Osteocyte (in vitro differentiated cells): ENCODE data around the gene RASAL1. TPM values are rescaled to one million over a fixed set of nuclear protein-coding genes. Genes with fewer than 3 reads are reported as not detected.
"Not testable (repeated sequence)": the region's sequence is repeated elsewhere in the genome, so short reads cannot be mapped to it uniquely, and the experiment has no call there.

Source experiments
- DNase-seq: peaks from one replicate; pipeline ENCODE4 v3.0.0; 2021; ENCODE audit warnings: mixed read lengths; ENCODE audit not compliant: unreplicated experiment; ENCODE audit errors: extremely low spot score
- H3K27ac Mint-ChIP-seq: one replicate; pipeline ENCODE4 v1.8.0; 2021; ENCODE audit warnings: mild to moderate bottlenecking, mixed read lengths; ENCODE audit not compliant: unreplicated experiment
- H3K27me3 Mint-ChIP-seq: one replicate; pipeline ENCODE4 v1.8.0; 2021; ENCODE audit warnings: mixed read lengths; ENCODE audit not compliant: unreplicated experiment
- H3K36me3 Mint-ChIP-seq: one replicate; pipeline ENCODE4 v1.8.0; 2021; ENCODE audit warnings: mixed read lengths; ENCODE audit not compliant: unreplicated experiment
- H3K4me1 Mint-ChIP-seq: one replicate; pipeline ENCODE4 v1.8.0; 2021; ENCODE audit warnings: mixed read lengths; ENCODE audit not compliant: unreplicated experiment
- H3K4me3 Mint-ChIP-seq: one replicate; pipeline ENCODE4 v1.8.0; 2021; ENCODE audit warnings: mild to moderate bottlenecking, moderate library complexity, mixed read lengths; ENCODE audit not compliant: unreplicated experiment
- H3K9me3 Mint-ChIP-seq: one replicate; pipeline ENCODE4 v1.8.0; 2021; ENCODE audit warnings: mixed read lengths; ENCODE audit not compliant: unreplicated experiment
- total RNA-seq: library from RNA; stranded (reverse); gene quantifications from 2 replicates; pipeline ENCODE4 v1.2.1, GENCODE V29; 2021
- TF ChIP-seq, protein P1 (sequence below): fragments of 200-600 bp; sonication (generic); IDR thresholded peaks from 2 replicates; pipeline ENCODE4 v1.5.0; 2021; ENCODE audit warnings: antibody characterized with exemption, mild to moderate bottlenecking, moderate library complexity

Gene RASAL1
- total RNA-seq, 1 donor from 2014 or later, result not detected

DNA sequence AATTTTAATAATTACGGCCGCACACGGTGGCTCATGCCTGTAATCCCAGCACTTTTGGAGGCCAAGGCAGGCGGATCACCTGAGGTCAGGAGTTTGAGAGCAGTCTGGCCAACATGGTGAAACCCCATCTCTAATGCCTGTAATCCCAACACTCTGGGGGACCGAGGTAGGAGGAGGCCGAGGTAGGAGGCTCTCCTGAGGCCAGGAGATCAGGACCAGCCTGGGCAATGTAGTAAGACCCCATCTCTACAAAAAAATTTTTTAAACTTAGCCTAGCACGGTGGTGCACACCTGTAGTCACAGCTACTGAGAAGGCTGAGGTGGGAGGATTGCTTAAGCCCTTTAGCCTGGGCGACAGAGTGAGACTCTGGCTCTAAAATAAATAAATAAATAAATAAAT is 8.4 kb upstream of the RASAL1 start:
- no peak overlapping the region for H3K27ac Mint-ChIP-seq
- H3K4me3 Mint-ChIP-seq, result no peak overlapping the region
- TF ChIP-seq, protein P1, sequence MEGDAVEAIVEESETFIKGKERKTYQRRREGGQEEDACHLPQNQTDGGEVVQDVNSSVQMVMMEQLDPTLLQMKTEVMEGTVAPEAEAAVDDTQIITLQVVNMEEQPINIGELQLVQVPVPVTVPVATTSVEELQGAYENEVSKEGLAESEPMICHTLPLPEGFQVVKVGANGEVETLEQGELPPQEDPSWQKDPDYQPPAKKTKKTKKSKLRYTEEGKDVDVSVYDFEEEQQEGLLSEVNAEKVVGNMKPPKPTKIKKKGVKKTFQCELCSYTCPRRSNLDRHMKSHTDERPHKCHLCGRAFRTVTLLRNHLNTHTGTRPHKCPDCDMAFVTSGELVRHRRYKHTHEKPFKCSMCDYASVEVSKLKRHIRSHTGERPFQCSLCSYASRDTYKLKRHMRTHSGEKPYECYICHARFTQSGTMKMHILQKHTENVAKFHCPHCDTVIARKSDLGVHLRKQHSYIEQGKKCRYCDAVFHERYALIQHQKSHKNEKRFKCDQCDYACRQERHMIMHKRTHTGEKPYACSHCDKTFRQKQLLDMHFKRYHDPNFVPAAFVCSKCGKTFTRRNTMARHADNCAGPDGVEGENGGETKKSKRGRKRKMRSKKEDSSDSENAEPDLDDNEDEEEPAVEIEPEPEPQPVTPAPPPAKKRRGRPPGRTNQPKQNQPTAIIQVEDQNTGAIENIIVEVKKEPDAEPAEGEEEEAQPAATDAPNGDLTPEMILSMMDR, result no peak
- DNase-seq, result no peak
- H3K27me3 Mint-ChIP-seq, result peaks cover 15% of the 10 kb centered on the region
- H3K9me3 Mint-ChIP-seq, result peaks cover 5% of the 10 kb centered on the region
- no peaks in the 10 kb centered on the region for H3K36me3 Mint-ChIP-seq
- no peaks in the 10 kb centered on the region for H3K4me1 Mint-ChIP-seq

GRCh38 chr12:113142886-113143332 is 7.3 kb upstream of the RASAL1 start:
- Mint-ChIP-seq H3K4me1 (no peaks in the 10 kb centered on the region), H3K27me3 (peaks cover 14% of the 10 kb centered on the region), H3K36me3 (no peaks in the 10 kb centered on the region), H3K4me3 (no peak overlapping the region), H3K9me3 (peaks cover 5% of the 10 kb centered on the region), H3K27ac (no peak overlapping the region)
- TF ChIP-seq, protein P1, result no peak
- DNase-seq, result no peak

DNA sequence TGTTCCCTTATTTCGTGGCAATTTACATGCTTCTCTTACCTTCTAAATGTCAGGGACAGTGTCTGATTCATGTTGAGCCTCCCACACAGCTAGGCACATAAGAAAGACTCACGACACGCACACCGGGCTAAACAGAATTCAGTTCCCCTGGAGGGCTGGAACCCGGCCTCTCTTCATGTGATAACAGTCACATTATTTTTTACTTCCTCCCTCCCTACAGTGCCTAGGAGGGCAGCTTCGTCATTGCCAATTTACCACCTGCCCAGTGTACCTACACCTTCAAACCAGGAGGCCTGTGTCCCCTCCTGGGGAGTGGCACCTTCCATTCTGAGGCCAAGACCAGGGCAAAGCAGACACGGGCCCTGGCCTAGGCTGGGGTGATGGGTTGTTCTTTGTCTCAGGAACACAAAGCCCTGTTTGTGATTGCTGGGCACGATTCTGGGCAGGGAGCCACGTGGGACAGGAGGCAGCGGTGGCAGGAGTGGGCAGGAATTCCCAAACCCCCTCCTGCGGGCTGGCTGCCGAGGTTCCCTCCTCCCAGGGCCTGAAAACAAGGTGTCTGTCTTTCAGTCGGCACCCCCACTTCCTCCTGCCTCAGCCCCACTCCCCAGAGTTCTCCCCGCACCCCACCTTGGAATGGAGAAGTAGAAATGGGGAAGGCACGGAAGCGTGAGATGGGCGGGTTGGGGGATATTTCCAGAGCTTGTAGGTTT is 6.8 kb upstream of the RASAL1 start:
- Mint-ChIP-seq H3K4me3 (no peak overlapping the region), H3K9me3 (peaks cover 3% of the 10 kb centered on the region), H3K27ac (no peak overlapping the region), H3K27me3 (peaks cover 10% of the 10 kb centered on the region), H3K36me3 (no peaks in the 10 kb centered on the region), H3K4me1 (no peaks in the 10 kb centered on the region)
- TF ChIP-seq, protein P1, result no peak
- no peak for DNase-seq

GRCh38 chr12:113141716-113142115 is 6.2 kb upstream of the RASAL1 start:
- not testable (repeated sequence) for H3K4me3 Mint-ChIP-seq, H3K27me3 Mint-ChIP-seq, H3K9me3 Mint-ChIP-seq, H3K4me1 Mint-ChIP-seq, H3K27ac Mint-ChIP-seq, H3K36me3 Mint-ChIP-seq, DNase-seq

DNA sequence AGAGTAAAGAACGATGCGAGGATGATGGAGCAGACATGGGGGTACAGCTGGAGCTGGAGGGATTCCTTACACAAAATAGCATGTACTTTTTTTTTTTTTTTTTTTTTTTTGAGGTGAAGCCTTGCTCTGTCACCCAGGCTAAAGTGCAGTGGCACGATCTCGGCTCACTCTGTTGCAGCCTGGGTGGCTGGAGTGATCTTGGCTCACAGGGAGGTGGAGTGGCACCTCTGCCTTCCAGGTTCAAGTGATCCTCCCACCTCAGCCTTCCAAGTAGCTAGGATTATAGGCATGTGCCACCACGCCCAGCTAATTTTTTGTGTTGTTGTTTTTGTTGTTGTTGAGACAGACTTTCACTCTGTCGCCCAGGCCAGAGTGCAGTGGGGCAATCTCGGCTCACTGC is 5.1 kb upstream of the RASAL1 start:
- Mint-ChIP-seq H3K4me3 (no peak overlapping the region), H3K36me3 (no peaks in the 10 kb centered on the region), H3K9me3 (no peaks in the 10 kb centered on the region), H3K4me1 (peaks cover 2% of the 10 kb centered on the region), H3K27ac (no peak overlapping the region), H3K27me3 (peaks cover 14% of the 10 kb centered on the region)
- DNase-seq, result no peak
- TF ChIP-seq, protein P1, result no peak
